ENCODE data around the gene SH3BP4.

The SH3BP4 gene

DNA sequence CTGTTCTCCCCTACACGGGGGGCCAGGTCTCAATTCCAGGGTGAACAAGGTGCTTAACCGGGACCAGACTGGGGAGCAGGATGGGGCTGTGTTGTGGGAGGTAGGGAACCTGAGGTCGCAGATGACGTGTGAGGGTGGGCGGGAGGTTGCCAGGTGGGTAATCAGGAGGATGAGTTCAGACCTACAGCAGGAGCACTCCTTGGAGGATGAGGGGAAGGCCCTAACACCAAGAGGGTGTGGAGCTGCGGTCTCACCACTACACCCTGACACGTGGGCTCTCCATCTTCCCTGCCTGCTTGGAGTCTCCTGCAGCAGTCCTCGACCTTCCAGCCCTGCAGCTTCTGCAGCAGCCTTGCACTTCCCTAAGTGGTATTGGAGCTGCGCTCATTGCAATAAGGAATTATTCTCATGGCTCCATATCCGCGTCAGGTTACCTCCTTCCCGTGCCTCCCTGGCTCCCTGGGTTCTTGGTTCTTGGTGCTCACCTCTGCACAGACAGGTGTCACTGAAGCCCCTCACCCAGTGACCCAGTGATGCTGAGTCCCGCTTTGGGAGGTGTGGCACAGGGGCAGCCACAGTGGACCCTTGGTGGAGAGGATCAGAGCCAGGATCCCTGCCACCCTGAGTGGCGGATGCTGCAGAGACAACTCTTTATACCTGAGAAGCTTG lies 15.5 kb downstream of the SH3BP4 start:
- DNase-seq = no peak

DNA sequence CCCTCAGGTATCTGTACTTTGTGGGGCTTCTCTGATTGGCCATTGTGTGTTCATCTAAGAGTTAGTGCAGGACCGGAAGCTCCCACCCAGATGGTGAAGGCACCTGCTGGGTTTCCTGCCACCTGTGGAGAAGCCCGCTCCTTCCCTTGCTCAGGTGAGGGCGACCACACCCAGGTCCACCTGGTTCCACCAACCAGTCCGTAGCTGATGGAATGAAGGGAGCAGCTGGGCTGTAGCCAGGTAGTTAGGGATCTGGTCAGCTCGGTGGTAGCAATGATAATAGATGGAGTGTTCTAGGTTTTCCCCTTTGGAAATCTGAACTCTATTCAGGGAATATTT lies 16.0 kb downstream of the SH3BP4 start:
- no peak for DNase-seq

DNA sequence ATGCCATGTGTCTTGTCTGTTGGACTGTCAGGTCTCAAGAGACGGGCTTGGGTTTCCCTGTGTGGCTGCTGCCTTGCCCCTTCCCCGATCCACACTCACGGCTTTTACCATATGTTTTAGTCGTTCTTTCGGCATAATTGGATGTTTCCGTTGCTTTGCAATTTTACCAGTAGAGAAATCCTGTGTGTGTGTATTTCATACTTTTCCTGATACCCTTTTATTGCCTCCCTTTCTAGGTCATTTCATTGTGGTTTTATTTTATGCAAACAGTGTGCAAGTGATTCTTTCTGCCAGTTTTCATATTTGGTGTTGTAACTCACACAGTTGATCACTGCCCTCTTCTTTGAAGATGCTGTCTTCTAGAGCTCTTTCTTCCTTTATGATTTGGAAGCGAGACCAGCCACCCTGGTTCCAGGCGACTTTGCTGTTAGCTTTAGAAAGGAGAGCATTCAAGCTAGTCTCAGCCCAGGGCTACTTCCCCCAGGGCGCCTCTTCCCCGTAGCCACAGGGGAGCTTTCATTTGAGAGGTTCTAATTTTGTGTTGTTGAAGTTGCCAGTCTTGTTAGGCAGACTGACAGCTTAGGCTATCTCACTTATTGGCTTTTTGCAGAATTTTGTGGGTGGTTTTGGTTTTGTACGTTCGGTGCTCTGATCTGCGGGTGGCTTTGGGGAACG lies 17.0 kb downstream of the SH3BP4 start:
- DNase-seq = no peak

DNA sequence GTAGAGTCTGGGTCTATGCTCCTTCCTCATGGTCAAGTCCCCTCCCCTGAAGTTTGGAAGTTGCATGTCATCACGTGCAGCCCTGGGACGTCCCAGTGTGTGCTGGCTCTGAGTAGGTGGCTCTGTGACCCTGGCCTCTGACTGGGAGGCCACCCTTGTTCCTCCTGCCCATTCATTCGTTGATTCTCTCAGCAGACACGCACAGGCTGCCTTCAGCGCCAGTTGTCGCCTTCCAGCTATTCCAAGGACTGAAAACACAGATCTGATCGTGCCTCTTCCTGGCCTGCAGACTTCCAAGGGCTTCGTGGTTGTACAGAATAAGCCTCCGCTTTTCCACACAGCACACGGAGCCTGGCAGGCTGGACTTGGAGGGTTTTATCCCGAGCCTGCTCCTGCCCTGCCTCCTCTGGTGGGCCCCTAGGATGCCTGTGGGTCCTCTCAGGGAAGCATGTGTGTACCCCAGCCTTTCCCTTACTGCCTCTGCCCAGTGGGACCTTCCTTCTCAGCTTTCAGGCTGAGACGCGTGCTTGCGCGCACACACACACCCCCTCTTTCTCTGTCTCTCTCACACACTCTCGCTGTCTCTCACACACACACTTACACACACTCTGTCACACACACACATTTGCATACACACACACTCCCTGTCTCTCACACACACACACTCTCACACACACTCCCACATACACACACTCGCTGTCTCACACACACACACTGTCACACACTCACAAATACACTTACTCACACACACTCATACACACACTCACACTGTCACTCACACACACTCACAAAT lies 17.7 kb downstream of the SH3BP4 start:
- no peak for DNase-seq

DNA sequence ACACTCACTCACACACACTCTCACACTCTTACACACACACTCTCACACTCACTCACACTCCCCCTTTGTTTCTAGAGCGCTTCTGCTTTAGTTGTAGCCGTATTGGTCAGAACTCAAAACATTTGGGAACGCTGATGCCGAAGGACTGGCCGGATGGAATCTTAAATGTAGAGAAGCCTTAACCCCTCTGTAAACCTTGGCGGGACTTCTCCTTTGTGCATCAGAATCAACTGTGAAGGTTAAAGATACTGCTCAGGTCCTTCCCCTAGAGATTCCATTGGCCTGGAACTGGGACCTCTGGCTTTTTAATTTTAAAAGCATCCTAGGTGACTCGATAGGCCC lies 18.3 kb downstream of the SH3BP4 start:
- DNase-seq = no peak

DNA sequence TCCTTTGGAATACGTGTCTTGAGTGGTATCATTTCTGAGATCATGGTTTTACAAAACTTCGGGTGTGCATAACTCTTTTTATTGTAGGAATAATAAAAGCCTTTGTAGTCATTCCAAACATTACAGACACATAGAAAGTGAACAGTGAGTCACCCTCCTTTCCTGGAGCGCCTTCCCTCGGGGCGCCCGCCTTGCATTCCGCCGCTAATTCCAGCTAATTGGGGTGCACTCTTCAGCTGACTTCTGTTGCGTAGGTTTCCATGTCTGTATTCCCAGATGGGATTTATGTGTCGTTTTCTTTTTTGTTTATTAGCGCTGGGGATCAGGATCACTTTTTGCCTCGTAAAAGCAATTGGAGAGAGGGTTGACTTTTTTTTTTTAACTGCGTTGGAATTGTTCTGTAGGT lies 18.7 kb downstream of the SH3BP4 start:
- no peak for DNase-seq

DNA sequence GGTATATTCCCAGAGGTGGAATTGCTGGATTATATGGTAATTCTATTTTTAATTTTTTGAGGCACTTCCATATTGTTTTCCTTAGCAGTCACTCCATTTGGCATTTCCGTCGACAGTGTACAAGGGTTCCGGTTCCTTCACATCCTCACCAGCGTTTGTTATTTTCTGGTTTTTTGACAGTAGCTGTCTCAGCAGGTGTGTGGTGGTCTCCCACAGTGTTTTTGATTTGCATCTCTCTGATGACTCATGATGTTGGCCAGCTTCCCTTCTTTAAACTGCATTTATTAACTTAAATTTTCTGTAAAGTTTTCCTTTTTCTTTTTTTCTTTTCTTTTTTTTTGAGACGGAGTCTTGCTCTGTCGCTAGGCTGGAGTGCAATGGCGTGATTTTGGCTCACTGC lies 19.7 kb downstream of the SH3BP4 start:
- DNase-seq = no peak

DNA sequence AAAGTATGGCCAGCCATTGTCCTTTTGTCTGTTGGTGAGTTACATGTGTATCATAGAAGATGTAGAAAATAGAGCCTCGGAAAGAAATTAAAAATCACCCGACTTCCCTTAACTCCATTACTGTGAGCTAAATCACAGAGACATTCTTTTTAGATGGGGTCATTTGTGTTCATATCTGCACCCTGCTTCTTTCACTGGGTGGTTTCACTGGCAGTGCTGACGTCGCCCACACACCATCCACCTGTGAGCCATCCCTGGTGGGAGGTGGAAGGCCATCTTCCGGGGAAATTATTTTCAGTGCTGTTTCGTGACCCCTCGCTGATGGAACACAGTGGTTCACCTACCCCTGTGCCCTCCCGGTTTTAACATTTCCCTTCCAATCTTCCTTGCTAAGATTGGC lies 21.2 kb downstream of the SH3BP4 start:
- no peak for DNase-seq

DNA sequence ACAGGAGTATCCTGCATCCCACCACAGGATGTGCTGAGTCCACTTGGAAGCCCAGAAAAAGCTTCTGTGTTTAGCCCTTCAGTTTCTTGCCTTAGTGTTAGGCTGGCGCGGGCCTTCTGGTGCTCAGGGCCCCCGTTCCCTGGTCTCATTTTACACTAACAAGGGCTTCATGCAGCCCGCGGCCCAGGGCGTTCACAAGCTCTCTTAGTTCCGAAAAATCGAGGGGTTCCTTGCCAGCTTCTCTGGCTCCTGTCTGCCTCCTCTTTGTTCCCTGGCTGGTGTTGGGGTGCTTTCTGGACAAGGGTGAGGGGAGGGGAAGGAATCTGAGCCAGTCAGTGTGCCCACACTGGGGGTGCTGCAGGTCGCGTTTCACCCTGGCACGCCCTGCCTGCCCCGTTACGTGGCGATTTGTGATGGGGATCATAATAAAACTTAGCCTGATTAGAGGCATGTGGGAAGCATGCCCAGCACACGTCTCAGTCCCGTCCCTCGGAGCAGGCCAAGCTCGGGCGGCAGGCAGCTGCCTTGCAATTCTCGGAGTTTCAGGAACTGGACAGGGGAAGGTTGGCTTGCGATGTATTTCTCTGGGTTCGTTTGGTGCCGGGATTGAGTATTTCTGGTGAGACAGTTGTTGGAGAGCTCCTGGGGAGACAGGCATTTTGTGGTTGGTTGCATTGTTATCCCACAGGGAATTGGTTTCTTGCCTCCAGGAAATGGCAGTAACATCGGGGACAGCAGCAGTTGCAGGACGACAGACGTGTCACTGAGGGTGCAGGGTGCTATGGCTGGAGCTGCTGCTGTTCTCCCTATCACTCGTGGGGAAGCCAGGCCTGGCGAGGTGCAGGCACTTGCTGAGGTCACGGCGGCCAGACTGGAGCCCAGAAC lies 22.9 kb downstream of the SH3BP4 start:
- no peak for DNase-seq

DNA sequence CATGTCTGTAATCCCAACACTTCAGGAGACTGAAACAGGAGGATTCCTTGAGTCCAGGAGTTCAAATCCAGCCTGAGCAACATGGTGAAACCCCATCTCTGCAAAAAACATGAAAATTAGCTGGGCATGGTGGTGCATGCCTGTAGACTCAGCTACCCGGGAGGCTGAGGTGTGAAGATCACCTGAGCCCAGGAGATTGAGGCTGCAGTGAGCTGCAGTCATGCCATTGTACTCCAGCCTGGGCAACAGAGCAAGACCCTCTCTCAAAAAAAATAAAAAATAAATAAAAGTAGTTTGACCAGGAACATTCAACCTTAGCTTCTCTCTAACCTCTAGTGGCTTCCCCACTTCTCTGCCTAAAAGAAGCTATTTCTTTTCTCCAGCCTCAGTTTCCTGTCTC lies 23.8 kb downstream of the SH3BP4 start:
- DNase-seq = no peak

DNA sequence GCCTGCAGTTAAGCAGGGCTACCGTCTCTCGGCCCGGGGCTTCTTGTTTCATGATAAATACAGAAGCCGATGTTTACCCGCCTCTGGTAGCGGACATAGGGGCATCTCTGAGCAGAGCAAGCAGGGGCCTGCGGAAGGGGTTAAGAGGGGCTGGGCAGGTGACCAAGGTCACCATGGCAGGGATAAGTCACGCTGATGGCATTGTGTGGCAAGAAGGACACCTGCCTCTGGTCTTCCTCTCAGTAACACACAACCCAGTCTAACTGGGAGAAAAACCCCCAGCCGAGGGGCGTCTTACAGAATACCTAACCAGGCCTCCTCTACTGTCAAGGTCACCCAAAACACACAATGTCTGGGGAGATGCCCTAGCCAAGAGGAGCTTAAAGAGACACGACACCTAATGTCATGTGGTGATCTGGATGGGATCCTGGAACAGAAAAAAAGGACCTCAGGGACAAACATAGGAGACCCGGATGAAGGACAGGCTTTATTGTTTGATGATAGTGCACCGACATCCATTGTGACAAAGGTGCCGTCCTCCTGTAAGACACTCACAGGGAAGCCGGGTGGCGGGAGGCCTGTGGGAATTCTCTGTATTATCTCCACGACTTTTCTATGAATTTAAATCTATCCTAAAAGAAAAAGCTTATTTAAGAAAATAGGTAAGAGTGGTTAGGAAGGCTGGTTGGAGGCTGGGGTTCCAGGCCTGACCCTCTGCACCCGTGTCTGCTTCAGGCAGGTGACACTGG lies 24.8 kb downstream of the SH3BP4 start:
- no peak for DNase-seq

DNA sequence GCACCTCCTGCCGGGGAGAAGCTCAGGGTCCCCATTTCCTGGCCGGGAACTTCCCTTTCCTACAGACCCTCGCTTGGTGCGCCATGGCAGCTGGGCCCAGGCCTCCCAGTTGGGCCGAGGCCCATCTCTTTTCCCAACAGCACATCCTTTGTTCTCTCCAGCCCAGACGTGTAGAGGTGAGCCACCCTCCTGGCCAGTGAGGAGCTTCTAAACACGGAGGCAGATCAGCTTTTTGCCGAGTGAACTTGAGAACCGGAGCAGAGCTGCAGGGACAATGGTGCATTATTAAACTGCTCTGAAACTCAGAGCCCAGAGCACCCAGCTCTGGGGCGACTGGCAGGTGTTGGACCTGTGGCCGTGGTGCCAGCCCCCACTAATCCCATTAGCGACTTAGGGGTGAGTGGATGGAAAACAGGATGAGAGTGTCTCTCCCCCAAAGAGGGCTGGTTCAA lies 25.4 kb downstream of the SH3BP4 start:
- DNase-seq = no peak

DNA sequence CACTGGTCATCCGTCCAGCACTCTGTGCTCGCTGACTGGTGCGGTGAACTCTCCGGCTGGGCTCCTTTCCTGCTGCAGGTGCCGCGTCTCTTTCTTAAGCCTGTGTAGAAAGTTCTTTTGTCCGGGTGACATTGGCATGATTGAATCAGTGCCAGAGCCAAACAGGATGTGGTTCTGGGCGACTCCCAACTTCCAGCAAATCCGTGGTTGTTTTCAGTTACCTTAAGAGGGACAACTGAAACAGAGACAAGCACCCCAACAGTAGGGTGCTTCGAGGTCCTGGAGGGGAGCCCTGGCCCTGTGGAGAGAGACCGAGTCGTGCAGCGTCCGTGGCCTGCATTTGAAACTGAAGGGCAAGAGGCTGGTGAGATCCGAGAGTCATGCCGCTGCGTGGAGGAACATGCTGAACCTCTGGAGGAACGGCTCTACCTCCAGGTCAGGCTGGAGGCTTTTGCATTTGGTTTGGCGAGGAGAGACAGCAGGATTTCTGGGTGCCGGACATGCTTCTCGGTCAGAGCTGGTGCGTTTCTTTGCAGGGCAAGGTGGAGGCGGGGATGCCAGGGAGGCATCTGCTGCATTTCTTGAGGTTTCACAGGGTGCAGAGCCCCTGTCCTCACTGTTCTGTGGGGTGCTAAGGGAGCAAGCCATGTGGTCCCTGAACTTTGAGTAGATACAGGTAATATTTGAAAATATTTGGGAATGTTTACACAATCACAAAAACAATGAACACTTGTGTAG lies 26.8 kb downstream of the SH3BP4 start:
- DNase-seq = no peak

DNA sequence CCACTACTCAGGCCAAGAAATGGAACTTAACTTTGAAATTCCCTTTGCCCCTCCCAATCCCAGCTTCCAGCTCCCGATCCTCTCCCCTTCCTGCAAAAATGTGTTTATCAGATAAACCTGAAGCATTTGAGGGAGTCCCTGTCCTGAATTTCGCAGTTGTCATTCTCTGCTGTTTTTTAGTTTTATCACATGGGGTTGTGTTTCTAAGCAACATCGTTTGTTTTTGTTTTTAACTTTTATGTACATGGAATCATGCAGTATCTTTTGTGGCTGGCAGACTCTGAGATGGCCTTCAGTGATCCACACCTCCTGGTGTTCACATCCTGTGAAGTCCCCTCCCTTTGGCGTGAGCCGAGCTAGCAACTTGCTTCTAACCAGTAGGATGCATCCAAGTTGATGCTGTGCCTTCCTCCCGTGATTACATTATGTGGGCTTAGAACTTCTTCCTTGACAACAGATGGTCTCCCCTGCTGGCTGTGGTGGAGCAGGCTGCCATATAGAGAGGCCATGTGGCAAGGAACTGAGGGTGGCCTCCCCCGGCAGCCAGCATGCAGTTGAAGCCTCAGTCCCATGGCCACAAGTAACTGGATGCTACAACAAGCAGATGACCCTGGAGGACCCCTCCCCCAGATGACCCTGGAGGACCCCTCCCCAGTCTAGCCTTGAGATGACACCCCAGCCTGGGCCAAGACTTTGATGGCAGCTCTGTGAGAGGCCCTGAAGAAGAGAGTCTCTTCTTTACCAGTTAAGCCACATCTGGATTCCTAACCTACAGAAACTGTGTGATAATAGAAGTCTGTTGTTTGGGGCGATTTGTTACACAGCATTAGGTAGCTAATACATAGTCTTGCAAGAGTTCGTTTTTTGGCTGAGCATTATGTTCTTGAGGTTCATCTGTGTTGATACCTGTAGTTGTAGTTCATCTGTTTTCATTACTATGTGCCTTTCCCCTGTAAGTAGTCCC lies 27.7 kb downstream of the SH3BP4 start:
- peak; percentile 18 for DNase-seq

DNA sequence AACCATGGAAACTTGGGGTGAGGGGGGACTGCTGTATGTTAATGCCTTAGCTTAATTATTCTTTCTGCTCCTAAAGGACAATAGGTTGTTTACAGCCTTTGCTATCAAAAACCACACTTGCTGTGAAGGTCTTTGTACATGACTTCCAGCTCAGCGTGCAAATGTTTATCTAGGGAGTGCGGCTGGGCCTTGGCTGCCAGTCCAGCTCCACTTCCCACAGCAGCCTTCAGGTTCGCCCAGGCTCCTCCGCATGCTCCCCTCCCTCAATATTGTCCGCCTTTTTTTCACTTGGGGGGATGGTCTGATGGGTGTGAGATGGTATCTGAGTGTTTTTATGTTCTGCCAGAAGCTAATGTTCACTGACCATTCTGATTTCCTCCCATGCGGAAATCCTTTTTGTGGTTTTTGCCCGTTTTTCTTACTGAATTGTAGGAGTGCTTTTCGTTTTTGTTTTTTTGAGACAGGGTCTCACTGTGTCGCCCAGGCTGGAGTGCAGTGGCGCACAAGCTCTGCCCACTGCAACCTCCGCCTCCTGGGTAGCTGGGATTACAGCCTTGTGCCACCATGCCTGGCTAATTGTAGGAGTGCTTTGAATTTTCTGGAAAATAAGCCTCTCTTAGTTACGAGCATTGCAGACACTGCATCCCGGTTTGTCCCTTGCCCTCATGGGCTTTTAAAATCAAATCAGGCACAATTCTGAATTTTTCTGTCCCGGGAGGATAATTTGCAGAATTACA lies 28.8 kb downstream of the SH3BP4 start:
- DNase-seq = peak; percentile 69

DNA sequence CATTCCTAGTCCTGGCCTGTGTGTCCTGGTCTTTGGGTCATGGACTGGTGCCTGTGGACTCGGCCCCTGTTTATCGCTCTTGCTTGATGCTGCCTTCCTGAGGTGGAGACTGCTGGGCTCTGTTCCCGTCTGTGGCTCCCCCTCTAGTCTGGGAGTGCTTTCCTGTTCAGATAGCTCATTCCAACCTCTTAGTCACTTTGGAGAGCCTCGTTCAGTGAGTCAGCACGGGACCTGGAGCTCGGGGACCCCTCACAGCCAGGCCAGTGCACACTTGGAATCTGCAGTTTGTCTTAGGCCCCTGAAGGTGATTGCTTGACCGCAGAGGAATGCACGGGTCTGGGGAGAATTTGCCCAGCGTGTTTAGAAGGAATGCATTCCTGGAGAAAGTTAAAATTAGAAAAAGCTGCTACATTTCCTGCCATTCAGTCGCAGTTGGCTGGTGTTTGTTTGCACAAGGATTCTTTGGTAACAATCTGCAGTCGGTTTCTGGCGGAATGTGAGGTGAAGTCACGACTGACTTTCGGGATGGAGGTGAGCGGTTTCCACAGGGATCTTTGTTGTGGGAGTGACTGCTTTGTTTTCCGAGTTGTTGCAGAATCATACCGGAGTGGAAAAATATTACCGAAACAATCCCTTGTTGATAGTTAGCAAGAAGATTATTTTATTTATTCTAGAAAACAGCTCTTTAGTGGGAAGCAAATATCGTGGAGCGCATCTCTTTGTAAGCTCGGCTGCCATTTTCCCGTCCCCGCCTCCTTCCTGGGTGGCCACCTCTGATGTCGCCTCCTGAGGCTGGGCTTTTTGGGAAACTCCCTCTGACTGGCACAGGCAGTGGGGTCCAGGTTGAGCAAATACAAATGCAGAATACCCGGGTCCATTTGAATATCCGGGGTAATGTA lies 29.6 kb downstream of the SH3BP4 start:
- DNase-seq = no peak

DNA sequence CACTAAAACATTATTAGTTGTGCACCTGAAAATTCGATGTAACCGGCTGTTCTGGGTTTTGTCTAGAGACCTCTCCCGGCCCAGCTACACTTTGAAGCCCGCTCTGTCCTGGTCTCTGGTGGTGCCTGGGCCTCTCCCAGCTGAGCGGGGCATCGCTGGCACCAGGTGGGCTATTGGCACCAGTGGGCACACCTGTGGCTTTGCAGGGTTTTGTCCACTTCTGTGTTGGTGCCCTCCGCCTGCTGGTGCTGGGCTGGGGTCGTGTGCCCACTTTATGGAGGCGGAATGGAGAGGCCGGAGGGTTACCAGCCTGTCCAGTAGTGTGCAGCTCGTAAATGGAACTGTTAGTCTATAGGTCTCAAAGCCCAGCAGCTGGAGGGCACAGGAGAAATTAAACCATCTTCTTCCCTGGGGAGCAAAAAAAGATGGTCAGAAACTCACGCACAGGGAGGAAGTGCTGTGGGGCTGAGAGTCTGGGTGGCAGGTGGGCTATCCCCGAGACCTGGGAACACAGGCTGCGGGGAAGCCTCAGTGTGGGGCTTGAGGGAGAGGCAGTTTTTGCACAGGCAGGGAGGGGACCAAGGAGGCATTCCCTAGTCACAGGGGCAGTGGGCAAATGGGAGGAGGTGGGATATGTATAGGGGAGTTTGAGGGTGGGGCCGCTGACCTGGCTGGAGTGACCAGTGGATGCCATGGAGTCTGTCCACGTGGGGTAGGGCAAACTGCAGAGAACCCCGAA lies 30.4 kb downstream of the SH3BP4 start:
- DNase-seq = no peak

Data from hematopoietic multipotent progenitor cell treated with erythropoietin and hydrocortisone succinate and interleukin-3 and kit ligand, for 4 days (in vitro differentiated cells).